Measurements from ENCODE around the gene GPR176.

Gene GPR176

DNA sequence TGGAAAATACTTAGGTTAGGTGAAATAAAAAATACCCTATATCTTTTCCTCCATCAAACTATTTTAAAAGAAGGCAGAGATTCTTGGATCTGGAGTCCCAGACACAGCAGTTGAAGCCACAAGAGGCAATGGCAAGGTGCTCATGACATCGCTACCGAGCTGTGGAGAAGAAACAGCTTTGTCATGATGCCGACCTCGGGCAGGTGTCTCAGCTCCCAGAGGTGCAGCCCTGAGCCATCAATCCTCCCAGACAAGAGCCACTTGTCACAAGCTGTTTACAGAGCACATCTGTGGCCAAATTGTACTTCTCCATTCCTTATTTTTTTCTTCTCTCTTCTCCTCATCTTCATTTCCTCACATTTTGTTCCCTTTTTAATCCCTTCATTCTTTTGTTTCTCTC is 50.8 kb downstream of the GPR176 start:
- H3K4me3 ChIP-seq (ENCODE audit: low read depth, low read length) = no peak overlapping the region
- no peak for DNase-seq (ENCODE audit: low read depth)
- TF ChIP-seq, protein P1, sequence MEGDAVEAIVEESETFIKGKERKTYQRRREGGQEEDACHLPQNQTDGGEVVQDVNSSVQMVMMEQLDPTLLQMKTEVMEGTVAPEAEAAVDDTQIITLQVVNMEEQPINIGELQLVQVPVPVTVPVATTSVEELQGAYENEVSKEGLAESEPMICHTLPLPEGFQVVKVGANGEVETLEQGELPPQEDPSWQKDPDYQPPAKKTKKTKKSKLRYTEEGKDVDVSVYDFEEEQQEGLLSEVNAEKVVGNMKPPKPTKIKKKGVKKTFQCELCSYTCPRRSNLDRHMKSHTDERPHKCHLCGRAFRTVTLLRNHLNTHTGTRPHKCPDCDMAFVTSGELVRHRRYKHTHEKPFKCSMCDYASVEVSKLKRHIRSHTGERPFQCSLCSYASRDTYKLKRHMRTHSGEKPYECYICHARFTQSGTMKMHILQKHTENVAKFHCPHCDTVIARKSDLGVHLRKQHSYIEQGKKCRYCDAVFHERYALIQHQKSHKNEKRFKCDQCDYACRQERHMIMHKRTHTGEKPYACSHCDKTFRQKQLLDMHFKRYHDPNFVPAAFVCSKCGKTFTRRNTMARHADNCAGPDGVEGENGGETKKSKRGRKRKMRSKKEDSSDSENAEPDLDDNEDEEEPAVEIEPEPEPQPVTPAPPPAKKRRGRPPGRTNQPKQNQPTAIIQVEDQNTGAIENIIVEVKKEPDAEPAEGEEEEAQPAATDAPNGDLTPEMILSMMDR (IDR thresholded peaks at IDR 0.05; ENCODE audit: control insufficient read depth, extremely low read depth, insufficient read depth) = no peak

DNA sequence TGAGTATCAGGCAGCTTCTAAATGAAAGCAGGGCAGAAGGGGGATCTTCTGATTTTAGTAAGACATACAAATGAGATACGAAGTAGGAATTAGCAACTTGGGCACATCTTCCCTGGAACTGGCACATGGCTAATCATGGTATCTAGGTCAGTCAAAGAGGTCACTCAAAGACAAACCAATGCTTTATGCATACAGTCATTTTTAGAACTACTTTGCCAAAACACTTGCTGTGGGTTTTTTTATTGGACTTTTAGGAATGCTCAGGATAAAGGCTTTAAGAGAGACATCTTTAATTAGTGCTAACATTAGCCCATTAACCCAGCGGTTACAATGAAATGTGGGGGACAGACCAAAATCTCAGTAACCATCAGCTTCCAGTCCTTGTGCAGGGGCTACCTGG is 51.7 kb downstream of the GPR176 start:
- no peak overlapping the region for H3K4me3 ChIP-seq (ENCODE audit: low read depth, low read length)
- no peak for DNase-seq (ENCODE audit: low read depth)
- TF ChIP-seq, protein P1 (IDR thresholded peaks at IDR 0.05; ENCODE audit: control insufficient read depth, extremely low read depth, insufficient read depth) = no peak

DNA sequence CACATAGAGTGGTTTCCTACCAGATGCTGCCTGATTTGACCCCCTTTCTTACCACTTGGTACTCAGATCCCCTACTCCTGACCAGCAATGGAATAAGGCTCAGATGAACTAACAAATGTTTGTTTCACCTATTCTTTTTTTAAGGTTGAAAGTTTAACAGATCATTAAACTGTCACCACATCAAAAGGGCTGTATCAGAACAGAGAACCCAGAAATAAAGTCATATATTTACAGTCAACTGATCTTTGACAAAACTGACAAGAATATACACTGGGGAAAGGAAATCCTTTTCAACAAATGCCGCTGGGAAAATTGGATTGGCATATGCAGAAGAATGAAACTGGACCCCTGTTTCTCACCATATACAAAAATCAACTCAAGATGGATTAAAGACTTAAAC is 56.0 kb downstream of the GPR176 start:
- no peak overlapping the region for H3K4me3 ChIP-seq (ENCODE audit: low read depth, low read length)
- TF ChIP-seq, protein P1 (IDR thresholded peaks at IDR 0.05; ENCODE audit: control insufficient read depth, extremely low read depth, insufficient read depth) = no peak
- DNase-seq (ENCODE audit: low read depth) = no peak

DNA sequence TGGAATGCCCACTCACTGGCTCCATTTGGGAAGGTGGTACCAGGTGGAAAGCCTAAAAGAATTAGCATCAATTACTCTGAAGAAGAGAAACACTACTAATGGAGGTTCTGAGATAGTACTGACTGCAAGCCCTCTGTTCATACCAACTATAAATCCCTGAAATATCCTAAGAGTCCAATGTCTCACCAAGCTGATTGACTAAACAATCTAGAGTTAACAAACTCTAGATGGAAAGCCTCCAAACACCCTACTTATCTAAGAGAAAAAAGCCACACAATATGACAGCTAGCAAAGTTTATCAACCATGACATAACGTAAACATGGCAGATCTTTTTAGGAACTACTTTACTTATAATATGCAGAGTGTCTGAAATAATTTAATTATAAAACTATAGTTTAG is 59.2 kb downstream of the GPR176 start:
- H3K4me3 ChIP-seq (ENCODE audit: low read depth, low read length) = no peak overlapping the region
- DNase-seq (ENCODE audit: low read depth) = no peak
- TF ChIP-seq, protein P1 (IDR thresholded peaks at IDR 0.05; ENCODE audit: control insufficient read depth, extremely low read depth, insufficient read depth) = no peak

DNA sequence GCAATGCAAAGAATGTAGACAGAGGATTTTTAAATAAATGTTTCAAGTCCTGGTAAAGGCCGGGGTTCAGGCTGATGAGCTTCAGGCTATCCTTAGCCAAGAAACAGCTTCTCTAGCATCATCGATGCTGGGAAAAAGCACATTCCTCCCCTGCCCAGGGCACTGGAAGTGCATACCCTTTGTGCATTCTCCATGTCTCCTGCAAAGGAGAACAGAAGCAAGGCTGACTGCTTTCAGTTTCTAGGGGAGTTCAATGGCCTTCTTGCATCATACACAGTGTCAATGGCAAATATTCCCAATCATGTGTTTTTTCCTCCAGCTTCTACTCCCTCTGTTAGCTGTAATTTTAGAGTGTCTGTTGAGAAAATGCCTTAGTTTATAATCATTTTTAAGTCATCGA is 59.9 kb downstream of the GPR176 start:
- no peak for DNase-seq (ENCODE audit: low read depth)
- no peak overlapping the region for H3K4me3 ChIP-seq (ENCODE audit: low read depth, low read length)
- TF ChIP-seq, protein P1 (IDR thresholded peaks at IDR 0.05; ENCODE audit: control insufficient read depth, extremely low read depth, insufficient read depth) = no peak

DNA sequence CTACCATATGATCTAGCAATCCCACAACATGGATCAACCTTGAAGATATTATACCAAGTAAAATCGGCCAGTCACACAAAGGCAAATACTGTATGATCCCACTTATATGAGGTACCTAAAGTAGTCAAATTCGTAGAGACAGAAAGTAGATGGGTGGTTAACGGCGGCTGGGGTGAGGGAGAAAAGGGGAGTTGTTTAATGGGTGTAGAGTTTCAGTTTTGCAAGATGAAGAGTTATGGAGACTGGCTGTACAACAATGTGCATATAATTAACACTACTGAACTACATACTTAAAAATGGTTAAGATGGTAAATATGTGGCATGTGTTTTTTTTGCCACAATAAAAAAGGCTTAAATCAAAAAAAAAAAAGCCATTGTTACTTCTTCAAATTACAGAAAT is 60.4 kb downstream of the GPR176 start:
- no peak overlapping the region for H3K4me3 ChIP-seq (ENCODE audit: low read depth, low read length)
- DNase-seq (ENCODE audit: low read depth) = no peak
- TF ChIP-seq, protein P1 (IDR thresholded peaks at IDR 0.05; ENCODE audit: control insufficient read depth, extremely low read depth, insufficient read depth) = no peak

DNA sequence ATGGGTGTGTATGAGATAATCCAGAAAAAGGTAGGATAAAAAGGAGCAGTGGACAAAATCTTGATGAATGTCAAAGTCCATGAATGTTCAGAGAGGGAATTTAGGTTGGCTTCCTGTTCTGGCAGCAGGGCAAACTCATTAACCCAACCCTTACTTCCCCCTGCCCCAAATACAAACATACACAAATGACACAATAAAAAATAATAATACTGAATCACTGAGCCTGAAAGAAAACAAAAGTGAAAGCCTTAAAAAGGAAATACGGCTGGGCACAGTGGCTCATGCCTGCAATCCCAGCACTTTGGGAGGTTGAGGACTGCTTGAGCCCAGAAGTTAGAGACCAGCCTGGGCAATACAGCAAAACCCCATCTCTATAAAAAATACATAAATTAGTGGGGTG is 62.9 kb downstream of the GPR176 start:
- TF ChIP-seq, protein P1 (IDR thresholded peaks at IDR 0.05; ENCODE audit: control insufficient read depth, extremely low read depth, insufficient read depth) = no peak
- DNase-seq (ENCODE audit: low read depth) = no peak
- H3K4me3 ChIP-seq (ENCODE audit: low read depth, low read length) = no peak overlapping the region
